Activated naive CD4-positive, alpha-beta T cell treated with anti-CD3 and anti-CD28 coated beads, Interleukin-2, amount 10 ng/mL, durations not matched to agents 5 hours and 36 hours (primary cell): Measurements from ENCODE around the gene ZBTB49. TPM values are rescaled to one million over a fixed set of nuclear protein-coding genes. Genes with fewer than 3 reads are reported as not detected.

Experiments used
- total RNA-seq, 2 experiments: library from RNA; stranded (reverse); gene quantifications; one replicate each; pipeline ENCODE4 v1.2.3, GENCODE V29; 2021

Gene ZBTB49
- 1 to 10 TPM; 5.8 to 7.3 TPM for total RNA-seq

GRCh38 chr4:4289941-4290850, at the start of gene ZBTB49, which contains the start of gene LYAR:
ZBTB49 (plus strand) TSS chr4:4290251; CDS start chr4:4299946, 9,695 bp downstream.
LYAR (minus strand) TSS chr4:4290154; CDS start chr4:4283742, 6,412 bp downstream.

GRCh38 chr4:4248029-4248884, 41.8 kb upstream of the ZBTB49 start, which contains the start of gene TMEM128:
TMEM128 (minus strand) TSS chr4:4248223; CDS start chr4:4248202, 21 bp downstream.

Other genes with a start within 250 kb of the ZBTB49 start
- not detected for gene OTOP1, start 63.3 kb upstream of the ZBTB49 start, total RNA-seq
- 10 to 100 TPM; 14.3 to 15.6 TPM for gene TMEM128, start 42.0 kb upstream of the ZBTB49 start, total RNA-seq
- 10 to 100 TPM; 17.6 to 22.4 TPM for gene LYAR, start 97 bp upstream of the ZBTB49 start, total RNA-seq
- gene NSG1, start 96.9 kb downstream of the ZBTB49 start, total RNA-seq: 1 to 10 TPM; 9.0 to 9.6 TPM